HG02884 (cell line): ENCODE data around the gene CDK11B.
"Not testable (repeated sequence)": the region's sequence is repeated elsewhere in the genome, so short reads cannot be mapped to it uniquely, and the experiment has no call there.

Experiments
- ATAC-seq: cut with Tn5 transposase; IDR thresholded peaks from one replicate; pipeline ENCODE4 v1.9.1; 2021; ENCODE audit warnings: mild to moderate bottlenecking, moderate library complexity; ENCODE audit not compliant: unreplicated experiment

Gene CDK11B

DNA sequence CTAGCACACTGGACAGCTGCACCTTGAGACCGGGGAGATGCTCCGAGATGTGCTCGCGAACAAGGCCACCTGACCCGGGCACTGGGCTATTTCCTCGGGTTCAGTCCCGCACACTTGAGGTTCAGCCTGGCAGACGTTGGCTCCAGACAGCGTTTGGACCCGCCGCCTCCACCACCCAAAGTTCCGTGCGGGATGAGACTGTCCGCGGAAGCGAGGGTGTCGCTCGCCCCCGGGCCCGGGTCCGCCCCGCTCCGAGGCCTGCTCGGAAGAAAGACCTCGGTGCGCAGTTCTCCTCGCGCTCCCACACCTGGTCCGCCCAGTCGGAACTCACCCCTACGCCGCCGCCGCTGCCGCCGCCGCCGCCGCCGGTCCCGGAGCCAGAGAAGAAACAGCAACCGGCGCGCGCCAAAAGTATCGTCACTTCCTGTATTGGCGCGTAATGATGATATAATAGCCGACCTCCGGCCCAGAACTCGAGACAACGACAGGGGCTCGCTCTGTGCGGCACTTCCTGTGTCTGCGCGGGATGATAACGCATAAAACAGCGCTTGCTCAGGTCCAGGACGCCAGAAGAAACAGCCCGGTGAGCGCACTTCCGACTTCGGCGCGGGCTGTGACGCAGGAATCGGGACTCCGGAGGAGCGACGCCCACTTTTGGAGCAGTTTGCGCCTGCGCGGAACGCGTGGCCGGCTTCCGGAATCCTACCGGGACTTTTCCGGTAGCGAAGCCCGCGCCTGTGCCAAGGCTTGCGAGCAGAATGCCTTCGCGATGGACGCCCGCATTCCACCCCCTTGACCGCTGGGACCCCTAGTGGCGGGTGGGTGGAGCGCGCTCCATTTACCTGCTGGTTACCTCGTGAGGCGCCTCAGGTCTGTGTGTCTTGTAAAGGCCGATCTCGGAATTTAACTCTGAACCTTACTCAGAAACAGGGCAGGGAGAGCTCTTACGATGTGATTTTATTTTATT lies at the start of gene CDK11B:
TSS of gene CDK11B (minus strand) at position 422 of the 967 bp plus-strand sequence. CDS start 1,519 bp downstream, outside the sequence.
- ATAC-seq = peak; percentile 79

DNA sequence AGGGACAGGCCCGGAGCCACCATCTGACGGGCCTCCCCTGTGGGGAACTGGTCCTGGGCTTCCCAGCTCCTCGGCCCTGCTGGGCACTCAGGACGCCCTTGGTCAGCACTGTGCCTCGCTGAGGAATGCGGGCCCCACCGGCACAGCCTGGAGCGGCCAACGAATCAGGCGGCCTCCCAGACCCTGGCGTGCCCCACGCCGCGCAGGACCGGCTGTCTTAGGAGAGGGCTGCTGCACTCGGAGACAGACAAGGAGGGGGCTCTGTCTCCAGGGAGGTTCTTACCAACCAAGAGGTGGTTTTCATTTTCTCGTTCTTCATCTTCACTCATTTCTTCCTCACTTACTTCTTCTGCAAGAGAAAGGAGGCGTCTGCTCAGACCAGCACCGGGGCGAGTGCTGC lies 49.1 kb upstream of the CDK11B start:
- not testable (repeated sequence) for ATAC-seq

DNA sequence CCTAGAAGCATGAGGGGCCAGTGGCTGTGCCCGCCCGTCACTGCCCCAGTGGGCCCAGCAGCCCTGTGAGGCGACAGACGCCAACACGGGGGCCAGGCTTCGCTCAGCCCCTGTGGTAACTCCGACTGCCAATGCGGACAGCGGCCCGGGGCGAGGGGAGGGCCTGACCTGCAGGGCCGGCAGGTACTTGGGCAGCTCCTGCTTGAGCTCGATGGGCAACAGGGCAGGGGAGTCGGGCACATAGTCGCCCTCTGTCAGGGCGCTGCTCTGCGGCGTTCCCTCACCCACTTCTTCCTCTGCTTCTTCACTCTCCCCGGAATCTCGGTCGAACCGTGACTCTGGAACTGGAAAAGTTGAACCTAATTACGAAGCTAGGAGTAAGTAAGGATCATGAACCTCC lies 48.4 kb upstream of the CDK11B start:
- ATAC-seq = not testable (repeated sequence)

DNA sequence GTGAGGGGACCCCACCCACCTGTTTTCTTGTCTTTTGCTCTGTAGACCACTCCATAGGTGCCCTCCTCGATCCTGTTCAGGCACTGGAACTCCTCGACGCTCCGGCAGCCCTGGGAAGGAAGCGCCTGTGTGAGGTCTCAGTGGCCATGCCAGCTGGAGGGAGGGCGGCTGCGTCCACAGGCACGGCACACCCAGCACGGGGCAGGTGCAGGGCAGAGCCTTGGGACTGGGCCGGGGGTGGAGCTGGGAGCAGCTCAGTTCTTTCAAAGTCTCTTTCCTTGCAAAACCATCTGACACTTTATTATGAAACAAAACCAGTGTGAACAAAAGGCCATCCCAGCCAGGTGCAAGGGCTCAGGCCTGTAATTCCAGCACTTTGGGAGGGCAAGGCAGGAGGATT lies 46.8 kb upstream of the CDK11B start:
- ATAC-seq = not testable (repeated sequence)

DNA sequence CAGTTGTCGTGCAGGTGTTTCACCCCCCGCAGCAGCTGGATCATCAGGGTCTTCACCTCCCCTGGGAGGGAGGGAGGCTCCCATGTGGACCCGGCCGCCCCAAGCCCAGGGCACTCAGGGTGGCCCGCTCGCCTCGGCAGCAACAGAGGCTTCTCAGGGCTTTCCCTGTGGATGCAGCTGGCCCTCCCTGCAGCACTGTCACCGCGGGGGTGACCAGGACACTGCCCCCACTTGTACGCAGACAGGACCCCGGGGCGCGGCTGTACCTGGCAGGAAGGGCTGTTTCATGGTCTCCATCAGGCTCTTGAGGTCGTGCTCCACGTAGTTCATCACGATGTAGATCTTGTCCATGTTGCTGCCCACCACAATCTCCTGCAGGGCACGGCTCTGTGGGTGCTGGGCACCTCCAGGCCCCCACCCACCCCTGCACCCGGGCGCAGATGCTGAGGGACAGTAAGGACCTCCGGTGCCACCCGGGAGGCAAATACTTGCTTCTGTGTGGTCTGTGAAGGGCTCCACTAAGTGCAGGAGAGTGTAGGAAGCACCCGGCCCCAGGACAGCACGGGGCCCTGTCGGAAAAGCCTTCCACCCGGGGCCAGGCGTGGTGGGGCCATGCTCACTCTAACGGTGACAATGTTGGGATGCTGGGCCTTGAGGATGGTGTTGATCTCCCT lies 45.6 kb upstream of the CDK11B start:
- not testable (repeated sequence) for ATAC-seq

DNA sequence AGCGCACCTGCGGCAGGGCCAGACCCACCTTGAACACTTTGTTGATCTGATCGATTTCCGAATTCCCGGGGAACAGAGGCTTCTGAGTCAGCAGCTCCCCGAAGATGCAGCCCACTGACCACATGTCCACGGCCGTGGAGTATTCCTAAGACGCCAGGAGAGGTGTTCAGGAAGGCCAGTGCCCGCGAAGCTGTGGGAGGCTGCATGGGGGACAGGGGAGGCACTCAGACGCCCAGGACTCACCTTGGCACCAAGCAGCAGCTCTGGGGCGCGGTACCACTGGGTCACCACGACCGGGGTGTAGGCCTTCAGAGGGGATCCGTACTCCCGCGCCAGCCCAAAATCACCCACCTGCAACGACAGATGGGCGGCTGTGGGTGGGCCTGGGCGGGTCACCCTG lies 45.0 kb upstream of the CDK11B start:
- ATAC-seq = no peak

DNA sequence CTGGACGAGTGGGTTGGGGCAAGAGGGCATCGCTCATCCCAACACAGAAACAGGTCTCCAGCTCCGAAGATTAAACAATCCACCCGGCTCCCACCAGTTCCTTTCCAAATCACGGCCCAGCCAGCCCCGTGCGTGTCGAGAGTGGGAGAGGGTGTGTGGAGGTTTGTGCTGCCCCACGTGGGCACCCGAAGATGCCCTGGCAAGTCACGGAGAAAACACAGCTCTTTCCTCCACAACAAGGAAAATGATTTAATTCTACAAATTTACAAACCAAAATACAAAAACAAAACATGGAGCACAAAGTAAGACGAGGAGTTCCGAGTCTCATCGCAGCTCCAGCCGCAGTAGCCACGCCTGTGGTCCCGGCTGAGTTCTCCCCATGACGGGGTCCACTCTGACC lies 43.7 kb upstream of the CDK11B start:
- not testable (repeated sequence) for ATAC-seq

DNA sequence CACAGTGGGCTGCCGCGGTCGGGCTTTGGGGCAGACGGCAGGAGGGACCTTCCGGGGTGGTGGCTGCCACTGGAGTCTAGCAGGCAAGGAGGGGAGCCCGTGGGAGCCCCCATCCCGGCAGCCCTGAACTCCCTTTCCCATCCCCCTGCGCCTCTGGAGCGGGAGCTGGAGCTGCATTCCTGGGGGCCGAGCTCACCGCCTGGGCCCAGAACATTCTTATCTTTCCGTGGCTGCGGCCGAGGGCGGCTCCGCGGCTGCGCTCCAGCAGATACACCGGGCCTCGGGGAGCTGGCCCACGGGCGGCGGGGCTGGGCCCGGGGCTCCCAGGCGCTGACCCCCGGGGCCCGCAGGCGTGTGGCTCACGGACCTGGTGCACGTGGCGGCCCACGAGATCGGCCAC lies 41.8 kb upstream of the CDK11B start:
- ATAC-seq = not testable (repeated sequence)

DNA sequence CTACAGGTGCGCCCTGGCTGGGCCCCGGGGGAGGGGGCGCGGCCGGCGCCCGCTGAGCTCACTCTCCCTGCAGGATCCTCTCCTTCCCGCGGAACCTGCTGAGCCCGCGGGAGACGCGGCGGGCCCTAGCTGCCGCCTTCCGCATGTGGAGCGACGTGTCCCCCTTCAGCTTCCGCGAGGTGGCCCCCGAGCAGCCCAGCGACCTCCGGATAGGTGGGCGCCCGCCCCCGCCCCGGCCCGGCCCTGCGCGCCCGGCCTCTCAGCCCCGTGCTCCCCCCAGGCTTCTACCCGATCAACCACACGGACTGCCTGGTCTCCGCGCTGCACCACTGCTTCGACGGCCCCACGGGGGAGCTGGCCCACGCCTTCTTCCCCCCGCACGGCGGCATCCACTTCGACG lies 41.3 kb upstream of the CDK11B start:
- not testable (repeated sequence) for ATAC-seq

DNA sequence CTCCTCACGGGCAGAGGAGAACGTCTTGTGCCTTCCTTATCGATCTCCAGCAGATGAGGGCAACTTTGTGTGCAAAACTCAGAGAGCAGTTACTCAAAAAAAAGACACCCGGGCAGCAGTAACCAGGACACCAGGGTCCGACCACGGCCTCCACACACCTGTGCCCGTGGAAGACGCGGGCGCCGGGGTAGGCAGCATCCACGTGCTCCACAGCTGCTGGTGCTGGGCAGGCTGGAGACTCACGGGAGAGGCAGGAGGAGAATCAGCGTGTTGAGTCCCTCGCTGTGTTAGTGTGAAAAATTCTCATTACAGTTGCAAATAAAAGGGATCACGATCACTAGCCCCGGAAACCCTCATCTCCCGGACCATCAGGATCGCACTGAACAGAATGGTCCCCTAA lies 40.3 kb upstream of the CDK11B start:
- ATAC-seq = not testable (repeated sequence)

DNA sequence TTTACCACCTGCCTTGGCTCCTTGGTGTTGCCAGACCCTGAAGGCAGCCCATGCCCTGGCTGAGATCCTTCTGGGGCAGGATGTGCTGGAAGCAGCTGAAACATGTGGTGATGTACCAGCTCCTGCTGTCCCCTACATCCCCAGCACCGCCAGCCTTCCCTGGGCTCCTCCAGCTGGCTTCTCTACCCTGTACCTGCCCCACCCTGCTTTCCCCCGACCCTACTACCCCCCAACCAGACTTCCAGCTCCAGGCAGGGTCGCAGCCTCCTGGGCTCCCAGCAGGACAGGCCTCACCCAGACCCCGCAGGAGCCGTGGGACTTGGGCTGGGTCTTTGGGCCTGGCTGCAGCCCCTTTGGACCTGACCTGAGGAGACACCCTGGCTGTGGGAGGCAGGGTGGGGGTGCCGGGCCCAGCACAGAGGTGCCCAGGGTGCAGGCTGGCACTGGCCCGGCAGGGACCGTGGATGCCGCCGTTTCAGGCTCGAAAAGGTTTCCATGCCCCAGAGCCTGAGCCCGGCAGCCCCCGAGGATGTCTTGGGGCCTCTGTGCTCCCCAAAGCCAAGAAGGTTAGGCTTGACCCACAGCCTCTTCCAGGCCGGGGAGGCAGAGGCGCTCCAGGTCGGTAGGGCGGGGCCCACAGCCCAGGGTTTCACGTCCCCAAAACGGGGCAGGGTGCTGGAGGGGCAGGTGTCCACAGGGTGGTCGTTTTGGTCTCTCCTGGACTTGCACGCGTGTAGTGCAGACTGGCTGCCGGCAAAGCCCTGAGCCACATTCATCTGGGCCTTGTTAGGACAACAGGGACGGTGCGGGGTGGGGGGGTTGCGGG lies 38.8 kb upstream of the CDK11B start:
- ATAC-seq = not testable (repeated sequence)

DNA sequence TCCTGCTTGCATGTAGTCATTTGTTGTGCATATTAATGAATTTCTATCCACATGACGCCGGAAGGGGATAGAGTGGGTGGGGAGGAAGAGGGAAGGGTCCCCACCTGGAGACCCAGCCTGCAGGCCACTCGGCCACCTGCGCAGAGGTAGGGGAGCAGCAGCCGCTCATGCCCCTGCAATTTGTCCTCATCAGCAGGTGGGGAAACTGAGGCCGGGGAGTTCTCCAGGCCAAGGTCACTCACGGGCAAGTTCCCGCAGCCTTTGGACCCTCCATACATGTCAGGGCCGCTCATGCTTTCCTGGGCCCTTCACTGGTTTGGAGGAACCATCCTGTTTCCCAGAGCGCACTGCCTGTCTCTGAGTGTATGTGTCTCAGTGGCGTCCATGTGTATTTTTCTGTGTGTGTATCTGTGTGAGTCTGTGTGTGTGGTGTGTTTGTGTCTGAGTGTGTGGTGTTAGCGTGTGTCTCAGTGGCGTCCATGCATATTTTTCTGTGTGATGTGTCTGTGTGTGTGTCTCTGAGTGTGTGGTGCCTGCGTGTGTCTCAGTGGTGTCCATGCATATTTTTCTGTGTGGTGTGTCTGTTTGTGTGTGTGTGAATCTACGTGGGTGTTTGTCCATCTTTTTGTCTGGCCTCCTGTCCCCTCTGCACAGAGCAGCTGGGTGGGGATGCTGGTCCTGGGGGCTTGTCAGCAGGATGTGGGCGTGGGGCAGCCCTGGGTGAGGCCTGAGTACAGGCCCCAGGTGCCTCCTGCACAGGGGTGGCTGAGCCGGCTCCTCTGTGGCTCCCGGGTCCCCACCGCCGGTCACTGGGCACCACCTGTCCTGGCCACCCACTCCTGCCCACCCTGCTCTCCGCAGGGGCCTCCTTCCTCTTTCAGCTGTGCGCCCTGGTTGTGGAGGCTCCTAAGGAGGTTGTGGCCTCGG lies 37.9 kb upstream of the CDK11B start:
- ATAC-seq = not testable (repeated sequence)

DNA sequence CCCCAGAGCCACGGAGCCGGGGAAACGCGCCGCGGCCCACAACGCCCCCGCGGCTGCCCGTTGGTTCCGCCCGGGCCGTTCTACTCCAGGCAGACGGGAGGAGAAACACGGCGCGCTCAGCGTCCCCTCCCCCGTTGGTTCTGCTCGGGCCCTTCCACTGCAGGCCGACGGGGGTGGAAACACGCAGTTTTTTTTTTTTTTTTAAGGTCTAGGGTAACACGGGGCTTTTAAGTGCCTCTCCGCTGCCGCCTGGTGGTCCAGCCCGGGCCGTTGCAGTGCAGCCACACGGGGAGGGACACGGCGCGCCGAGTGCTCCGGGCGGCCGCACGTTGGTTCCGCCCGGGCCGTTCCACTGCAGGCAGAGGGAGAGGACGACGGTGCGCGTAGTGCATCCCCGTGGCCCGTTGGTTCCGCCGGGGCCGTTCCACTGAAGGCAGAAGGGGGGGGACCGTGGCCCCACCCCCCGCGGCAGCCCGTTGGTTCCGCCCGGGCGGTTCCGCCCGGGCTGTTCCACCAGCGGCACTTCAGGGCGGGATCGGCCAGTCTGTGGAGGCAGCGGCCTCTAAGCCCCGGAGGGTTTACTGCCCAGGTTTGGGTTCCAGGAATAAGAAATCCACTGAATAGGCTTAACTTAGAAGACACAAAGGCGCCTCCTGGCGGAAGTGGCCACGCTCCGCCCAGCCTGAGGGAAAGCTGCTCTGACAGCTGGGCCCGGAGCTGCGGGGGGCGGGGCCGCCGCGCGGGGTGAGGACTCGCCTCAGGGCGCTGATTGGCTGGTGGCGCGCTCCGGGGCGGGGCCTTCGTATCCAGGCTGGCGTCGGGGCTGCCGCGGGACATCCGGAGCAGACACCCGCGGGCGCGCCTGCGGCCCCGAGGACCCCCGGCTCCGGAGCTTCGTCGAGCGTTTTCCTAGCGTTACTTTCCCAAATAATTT lies 34.2 kb upstream of the CDK11B start, which contains the start of gene SLC35E2B:
TSS of gene SLC35E2B (minus strand) at position 82 of the 934 bp plus-strand sequence. CDS start 16,096 bp downstream, outside the sequence.
- ATAC-seq = peak; percentile 74

DNA sequence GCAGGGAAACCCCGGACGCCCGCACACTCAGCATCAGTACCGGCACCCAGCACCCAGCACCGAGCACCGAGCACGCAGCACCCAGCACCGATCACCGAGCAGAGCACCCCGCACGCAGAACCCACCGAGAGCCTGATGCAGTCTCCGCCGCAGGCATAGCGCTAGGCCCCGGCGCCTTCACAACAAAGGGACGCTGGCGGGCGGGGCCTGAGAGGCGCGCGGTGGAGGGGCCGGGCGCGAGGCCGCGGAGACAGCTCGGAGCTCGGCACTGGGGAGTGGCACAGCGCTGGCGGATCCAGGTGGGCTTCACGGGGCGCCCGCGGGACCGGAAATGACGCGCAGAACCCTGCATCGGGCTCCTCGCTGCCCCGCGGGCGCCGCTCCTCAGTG lies 33.5 kb upstream of the CDK11B start:
- peak; percentile 23 for ATAC-seq

DNA sequence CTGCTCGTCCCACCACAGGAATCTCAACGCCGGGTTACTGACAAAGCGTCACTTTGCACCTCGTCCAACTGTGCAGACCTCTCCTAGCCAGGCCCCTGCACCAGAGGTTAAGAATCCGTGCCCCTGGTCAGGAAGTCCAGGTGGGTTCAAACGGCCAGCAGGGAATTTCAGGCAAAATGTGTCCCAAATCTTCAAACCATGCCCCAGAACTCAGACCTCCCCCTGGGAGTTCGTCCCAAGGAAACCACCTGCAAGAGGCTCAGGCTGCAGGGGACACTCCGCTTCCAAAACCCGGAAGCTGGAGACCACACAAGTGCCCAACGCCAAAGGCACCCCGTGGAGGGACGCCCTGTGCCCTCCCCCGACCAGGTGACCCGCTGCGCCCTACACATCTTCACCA lies 32.6 kb upstream of the CDK11B start:
- ATAC-seq = not testable (repeated sequence)

DNA sequence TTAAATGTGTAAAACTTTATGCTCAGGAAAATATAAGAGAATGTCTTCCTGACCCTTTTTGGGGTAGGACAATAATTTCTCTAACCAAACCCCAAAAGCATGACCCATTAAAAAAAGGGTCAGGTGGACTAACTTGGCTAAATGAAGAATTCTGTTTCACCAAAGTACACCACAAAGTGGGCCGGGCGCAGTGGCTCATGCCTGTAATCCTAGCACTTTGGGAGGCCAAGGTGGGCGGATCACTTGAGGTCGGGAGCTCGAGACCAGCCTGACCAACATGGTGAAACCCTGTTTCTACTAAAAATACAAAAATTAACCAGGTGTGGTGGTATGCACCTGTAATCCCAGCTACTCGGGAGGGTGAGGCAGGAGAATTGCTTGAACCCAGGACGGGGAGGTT lies 30.7 kb upstream of the CDK11B start:
- not testable (repeated sequence) for ATAC-seq

DNA sequence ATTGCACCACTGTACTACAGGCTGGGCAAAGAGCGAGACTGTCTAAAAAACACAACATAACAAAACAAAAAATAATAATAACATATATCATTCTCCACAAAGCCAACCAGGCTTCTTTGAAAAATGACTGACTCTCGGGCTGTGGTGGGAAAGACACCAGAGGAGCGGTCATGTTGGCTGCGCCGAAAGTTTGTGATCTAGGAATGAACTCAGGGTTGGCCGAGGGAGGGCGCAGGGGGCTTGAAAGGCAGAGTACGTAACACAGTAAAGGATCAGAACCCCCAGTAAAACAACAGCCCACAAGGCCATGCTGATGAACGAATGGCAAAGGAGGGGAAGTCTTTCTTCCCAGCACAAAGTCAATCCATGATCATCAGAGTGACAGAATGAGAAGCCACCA lies 29.0 kb upstream of the CDK11B start:
- ATAC-seq = no peak

DNA sequence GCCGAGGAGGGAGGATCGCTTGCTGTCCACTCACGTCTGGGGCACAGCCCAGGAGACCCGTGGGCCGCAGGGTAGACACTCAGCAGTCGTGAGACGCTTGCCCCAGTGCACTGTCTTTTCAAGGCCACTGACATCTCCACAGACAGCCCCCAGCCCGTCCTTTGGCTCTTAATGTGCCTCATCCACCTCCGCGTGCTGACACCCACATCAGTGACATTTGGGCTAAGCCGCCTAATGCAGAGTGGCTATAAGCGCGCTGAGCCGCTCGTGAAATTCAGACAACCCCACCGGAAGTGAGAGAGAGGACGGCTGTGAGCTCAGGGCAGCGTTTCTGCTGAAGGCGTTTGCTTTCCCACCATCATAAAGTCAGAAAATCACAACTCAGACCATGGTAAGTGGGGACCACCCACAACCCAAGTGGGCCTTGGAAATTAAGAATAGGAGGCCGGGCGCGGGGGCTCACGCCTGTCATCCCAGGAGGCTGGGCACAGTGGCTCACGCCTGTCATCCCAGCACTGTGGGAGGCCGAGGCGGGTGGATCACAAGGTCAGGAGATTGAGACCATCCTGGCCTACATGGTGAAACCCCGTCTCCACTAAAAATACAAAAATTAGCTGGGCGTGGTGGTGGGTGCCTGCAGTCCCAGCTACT lies 25.4 kb upstream of the CDK11B start:
- ATAC-seq = no peak
